Naive thymus-derived CD4-positive, alpha-beta T cell (primary cell): ENCODE results near the gene AIF1L. TPM values are rescaled to one million over a fixed set of nuclear protein-coding genes. Genes with fewer than 3 reads are reported as not detected.

Experiments
- ATAC-seq: fragments of 150-1000 bp; cut with Tn5 transposase; 2 replicates; pipeline ENCODE4 v1.10.0; 2021; ENCODE audit warnings: mild to moderate bottlenecking, moderate library complexity
- CTCF ChIA-PET: fragments of 350-600 bp; sonication (Branson Sonifier 250); formaldehyde crosslinking; loops from one replicate; lab custom pipeline; 2021; ENCODE audit warnings: antibody characterized with exemption; lab: Charles Lee
- POLR2A ChIA-PET: fragments of 350-600 bp; sonication (Branson Sonifier 250); formaldehyde crosslinking; loops from one replicate; lab custom pipeline; 2021; ENCODE audit warnings: antibody characterized with exemption, inconsistent platforms; lab: Charles Lee
- DNase-seq, 9 donors: peaks; one replicate each; pipeline versions ENCODE4 v3.0.0 to v3.0.0-alpha.2; 2020 to 2022; ENCODE audit warnings: mixed read lengths in 1 of 9
- H3K27ac ChIP-seq: one replicate; pipeline ENCODE4 v1.7.0; 2013; ENCODE audit warnings: mild to moderate bottlenecking, low read depth, low read length, moderate library complexity
- H3K27me3 ChIP-seq, 2 donors: one replicate each; pipeline ENCODE4 v1.7.0; 2013; ENCODE audit warnings: low read length in 2 of 2, mild to moderate bottlenecking in 2 of 2, moderate library complexity in 2 of 2; ENCODE audit not compliant: control insufficient read depth in 2 of 2, insufficient read depth in 2 of 2
- H3K36me3 ChIP-seq, 3 experiments: 1 replicate in 2 of 3; 2 replicates in 1 of 3; pipeline ENCODE4 v1.7.0; 2013; ENCODE audit warnings: low read length in 3 of 3, mild to moderate bottlenecking in 3 of 3, moderate library complexity in 1 of 3; ENCODE audit not compliant: insufficient read depth in 3 of 3, control insufficient read depth in 2 of 3
- H3K4me1 ChIP-seq, 2 donors: one replicate each; pipeline ENCODE4 v1.7.0; 2013; ENCODE audit warnings: low read length in 2 of 2, mild to moderate bottlenecking in 2 of 2, moderate library complexity in 1 of 2; ENCODE audit not compliant: control insufficient read depth in 2 of 2, insufficient read depth in 2 of 2
- H3K4me3 ChIP-seq: 2 replicates; pipeline ENCODE4 v1.7.0; 2013; ENCODE audit warnings: mild to moderate bottlenecking, low read length
- H3K9me3 ChIP-seq, 3 experiments: 1 replicate in 2 of 3; 2 replicates in 1 of 3; pipeline ENCODE4 v1.7.0; 2013; ENCODE audit warnings: low read length in 3 of 3; ENCODE audit not compliant: control insufficient read depth in 2 of 3
- H3K27ac Mint-ChIP-seq, 9 donors: one replicate each; pipeline ENCODE4 v1.8.0; 2020 to 2022; ENCODE audit warnings: mixed read lengths in 9 of 9, mild to moderate bottlenecking in 8 of 9, moderate library complexity in 5 of 9, inconsistent platforms in 2 of 9
- H3K27me3 Mint-ChIP-seq, 5 donors: one replicate each; pipeline ENCODE4 v1.8.0; 2021 to 2022; ENCODE audit warnings: mixed read lengths in 5 of 5, mild to moderate bottlenecking in 1 of 5
- H3K36me3 Mint-ChIP-seq, 5 donors: one replicate each; pipeline ENCODE4 v1.8.0; 2020 to 2022; ENCODE audit warnings: mixed read lengths in 5 of 5, mild to moderate bottlenecking in 3 of 5, inconsistent platforms in 1 of 5
- H3K4me1 Mint-ChIP-seq, 7 donors: one replicate each; pipeline ENCODE4 v1.8.0; 2020 to 2022; ENCODE audit warnings: mixed read lengths in 7 of 7, mild to moderate bottlenecking in 3 of 7, inconsistent platforms in 1 of 7
- H3K4me3 Mint-ChIP-seq, 10 donors: one replicate each; pipeline ENCODE4 v1.8.0; 2020 to 2022; ENCODE audit warnings: mild to moderate bottlenecking in 10 of 10, mixed read lengths in 10 of 10, moderate library complexity in 6 of 10, inconsistent platforms in 2 of 10
- H3K9me3 Mint-ChIP-seq, 11 donors: one replicate each; pipeline ENCODE4 v1.8.0; 2020 to 2022; ENCODE audit warnings: mixed read lengths in 11 of 11, mild to moderate bottlenecking in 4 of 11, inconsistent platforms in 1 of 11, moderate library complexity in 1 of 11
- intact Hi-C, 2 donors: fragments of 100-400 bp; cut with micrococcal nuclease; formaldehyde crosslinking; loops; one replicate each; pipeline ENCODE4 v1.15.1; 2023
- polyA plus RNA-seq, 2 donors: library from polyadenylated mRNA; unstranded; fragments of 300-500 nt; fragmentation: Illumina TruSeq; gene quantifications; one replicate each; pipeline ENCODE4 v1.2.3, GENCODE V29; 2021
- total RNA-seq, 6 experiments: library from RNA in 5 of 6; stranded (reverse) in 5 of 6; gene quantifications; 1 replicate in 5 of 6; 2 replicates in 1 of 6; pipeline ENCODE4 v1.2.3 and lab custom pipeline; 2021 to 2026

AIF1L gene
- total RNA-seq (under 1 TPM in 4 of 5 experiments, not detected in 1; 0.17 to 0.44 (median 0.29) TPM), polyA plus RNA-seq (under 1 TPM; 0.10 to 0.22 TPM), total RNA-seq (lab: John Stamatoyannopoulos, UW) (not detected)

DNA sequence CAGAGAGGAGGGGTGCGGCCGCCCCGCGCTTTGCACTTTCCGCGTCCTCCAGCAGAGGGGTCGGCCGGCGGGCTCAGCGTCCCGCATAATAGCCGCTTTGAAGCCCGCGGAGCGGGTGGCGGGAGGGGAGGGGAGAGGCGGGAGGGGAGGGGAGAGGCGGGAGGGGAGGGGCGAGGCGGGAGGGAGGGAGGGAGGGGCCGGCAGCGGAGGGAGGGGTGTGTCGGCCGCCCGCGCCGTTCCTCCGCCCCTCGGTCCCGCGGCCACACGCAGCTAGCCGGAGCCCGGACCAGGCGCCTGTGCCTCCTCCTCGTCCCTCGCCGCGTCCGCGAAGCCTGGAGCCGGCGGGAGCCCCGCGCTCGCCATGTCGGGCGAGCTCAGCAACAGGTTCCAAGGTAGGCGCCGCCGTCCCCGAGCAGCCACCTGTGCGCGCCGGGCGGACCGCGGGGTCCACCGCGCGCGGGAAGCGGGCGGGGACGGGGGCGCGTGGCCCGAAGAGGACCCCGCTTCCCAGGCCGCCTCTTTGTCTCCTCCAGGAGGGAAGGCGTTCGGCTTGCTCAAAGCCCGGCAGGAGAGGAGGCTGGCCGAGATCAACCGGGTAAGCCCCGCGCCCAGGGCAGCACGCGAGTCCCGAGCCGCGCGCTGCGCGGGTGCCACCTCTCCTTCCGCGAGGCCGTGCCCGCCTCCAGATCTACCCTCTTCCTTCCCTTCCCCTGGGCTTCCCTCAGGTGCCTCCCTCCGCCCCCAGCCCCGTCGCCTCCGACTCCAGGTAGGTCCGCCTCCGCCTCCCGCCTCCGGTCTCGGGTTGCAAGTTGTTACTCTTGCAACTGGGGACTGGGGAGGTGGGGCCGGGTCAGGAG is at the start of gene AIF1L:
Gene AIF1L (plus strand): TSS at position 263 of the 857 bp plus-strand sequence. CDS start 99 bp downstream, at position 362.
- Mint-ChIP-seq H3K27ac (no peak within 1 kb of the TSS), H3K4me3 (peak within 1 kb of the TSS; percentile 59 to 82 (median 72)), H3K36me3 (no peaks in the 10 kb centered on the region), H3K27me3 (peaks cover 24 to 39% (median 28%) of the 10 kb centered on the region in 5 donors), H3K9me3 (no peaks in the 10 kb centered on the region), H3K4me1 (peaks cover 3 to 12% (median 10%) of the 10 kb centered on the region in 7 donors)
- ATAC-seq: peak; percentile 42
- Histone ChIP-seq H3K27ac (no peak within 1 kb of the TSS), H3K4me3 (no peak within 1 kb of the TSS), H3K36me3 (no peaks in the 10 kb centered on the region), H3K4me1 (no peaks in the 10 kb centered on the region), H3K9me3 (no peaks in the 10 kb centered on the region), H3K27me3 (peaks cover 0 to 6% of the 10 kb centered on the region in 2 donors)
- intact Hi-C loops: loop anchor here in 1 of 2 donors (1.0 kb wide), 1 partner anchor 28 kb away; no protein-coding TSS in a partner anchor
- POLR2A ChIA-PET: no interaction called here
- CTCF ChIA-PET: no interaction called here
- DNase-seq: peak in 2 of 9 donors; percentile 7 to 11

DNA sequence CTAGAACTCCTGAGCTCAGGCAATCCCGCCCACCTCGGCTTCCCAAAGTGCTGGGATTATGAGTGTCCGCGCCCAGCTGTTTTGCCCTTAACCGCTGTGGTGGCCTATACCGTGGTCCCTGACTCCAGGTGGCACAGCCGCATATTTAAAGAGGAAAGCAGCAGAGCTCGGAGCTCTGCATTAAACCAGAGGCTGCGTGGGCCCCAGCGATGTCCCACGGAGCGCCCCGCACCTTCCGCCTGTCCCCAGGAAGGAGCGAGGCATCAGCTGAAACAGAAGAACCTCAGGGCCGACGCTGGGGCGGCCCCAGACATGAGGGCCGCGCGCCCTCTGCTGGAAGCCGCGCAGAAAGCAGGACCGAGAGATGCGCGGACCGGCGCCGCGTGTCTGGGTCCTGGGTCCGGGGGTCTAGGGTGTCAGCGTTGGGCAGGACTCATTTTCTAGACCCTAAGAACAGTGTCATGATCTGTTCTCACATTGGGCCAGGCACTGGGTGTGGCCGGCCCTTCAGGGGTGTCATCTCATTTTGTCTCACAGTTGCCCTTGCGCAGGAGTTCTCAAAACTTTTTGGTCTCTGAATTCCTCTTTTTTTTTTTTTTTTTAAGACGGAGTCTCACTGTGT is 49.6 kb upstream of the AIF1L start:
- Mint-ChIP-seq H3K27me3 (peaks cover 0 to 2% (median 0%) of the 10 kb centered on the region in 5 donors), H3K27ac (peak overlapping the region in 3 of 9 donors; percentile 30 to 65 (median 38)), H3K9me3 (no peaks in the 10 kb centered on the region), H3K36me3 (no peaks in the 10 kb centered on the region), H3K4me3 (peak overlapping the region in 8 of 10 donors; percentile 31 to 70 (median 55)), H3K4me1 (peaks cover 0 to 18% (median 10%) of the 10 kb centered on the region in 7 donors)
- Histone ChIP-seq H3K27ac (no peak overlapping the region), H3K27me3 (no peaks in the 10 kb centered on the region), H3K4me3 (no peak overlapping the region), H3K4me1 (peaks cover 0 to 6% of the 10 kb centered on the region in 2 donors), H3K9me3 (no peaks in the 10 kb centered on the region), H3K36me3 (no peaks in the 10 kb centered on the region)
- intact Hi-C loops: loop anchor here (1.0 to 5.0 kb wide), 6 partner anchors 38 to 585 kb away; partner anchors contain the start of gene LAMC3 (in 1 of the 2)
- ChIA-PET POLR2A (interaction anchor here (0.6 kb wide), 1 partner anchor 10 kb away, joined by 3 read pairs; no protein-coding TSS in a partner anchor), CTCF (interaction anchor here (0.6 to 2.5 kb wide), 25 partner anchors 9 to 1451 kb away, joined by 3 to 16 read pairs (median 4); partner anchors contain the start of gene EXOSC2)
- DNase-seq (peak; percentile 54 to 82 (median 69)), ATAC-seq (peak; percentile 90)

DNA sequence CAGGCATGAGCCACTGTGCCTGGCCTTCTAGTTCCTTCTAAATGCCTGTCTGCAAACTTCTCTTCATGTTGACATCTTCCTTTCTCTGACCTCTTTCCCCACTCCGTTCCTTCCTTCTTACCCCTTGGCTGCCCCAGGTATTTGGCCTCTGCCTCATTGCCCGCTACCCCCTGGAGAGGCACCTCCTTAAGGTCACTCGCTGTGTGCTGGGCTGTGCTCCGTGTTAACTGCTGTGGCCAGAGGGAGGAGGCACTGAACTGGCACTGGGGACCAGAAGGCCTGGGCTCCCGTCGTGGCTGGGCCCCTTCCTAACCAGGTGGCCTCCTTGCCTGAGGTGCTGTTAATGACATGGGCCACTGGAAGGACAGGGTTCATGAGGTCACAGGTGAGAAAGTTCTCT is 48.0 kb upstream of the AIF1L start:
- ATAC-seq: no peak
- Histone ChIP-seq H3K27me3 (no peaks in the 10 kb centered on the region), H3K36me3 (no peaks in the 10 kb centered on the region), H3K9me3 (no peaks in the 10 kb centered on the region), H3K27ac (no peak overlapping the region), H3K4me1 (peaks cover 0 to 6% of the 10 kb centered on the region in 2 donors), H3K4me3 (no peak overlapping the region)
- CTCF ChIA-PET: interaction anchor here (1.0 kb wide), 1 partner anchor 1503 kb away, joined by 4 read pairs; no protein-coding TSS in a partner anchor
- no peaks in the 10 kb centered on the region for H3K36me3 Mint-ChIP-seq
- no peak overlapping the region for H3K27ac Mint-ChIP-seq
- peaks cover 0 to 17% (median 8%) of the 10 kb centered on the region in 7 donors for H3K4me1 Mint-ChIP-seq
- peaks cover 0 to 2% (median 0%) of the 10 kb centered on the region in 5 donors for H3K27me3 Mint-ChIP-seq
- intact Hi-C loops: loop anchor here in 1 of 2 donors (5.0 kb wide), 2 partner anchors 106 to 341 kb away; no protein-coding TSS in a partner anchor
- no peak overlapping the region for H3K4me3 Mint-ChIP-seq
- POLR2A ChIA-PET: no interaction called here
- DNase-seq: no peak
- no peaks in the 10 kb centered on the region for H3K9me3 Mint-ChIP-seq

DNA sequence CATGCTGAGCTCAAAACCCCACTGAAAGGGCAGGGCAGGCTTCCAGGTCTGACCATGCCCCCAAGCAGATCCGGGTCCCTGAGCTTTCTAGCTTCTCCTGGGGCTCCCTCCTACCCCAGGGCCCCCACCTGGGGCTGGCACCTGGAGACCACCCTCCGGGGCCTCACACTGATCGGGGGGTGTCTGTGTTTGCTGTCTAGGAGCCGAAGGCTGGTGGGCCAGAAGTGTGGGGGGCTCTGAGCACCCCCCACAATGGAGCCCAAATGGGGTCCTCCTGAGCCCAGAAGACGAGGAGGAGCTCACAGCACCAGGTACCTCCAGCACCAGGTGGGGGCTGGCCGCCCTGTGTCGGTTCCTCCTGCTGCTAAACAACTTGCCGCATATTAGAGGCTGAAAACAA is 47.5 kb upstream of the AIF1L start:
- no peaks in the 10 kb centered on the region for H3K9me3 ChIP-seq
- H3K36me3 ChIP-seq: no peaks in the 10 kb centered on the region
- intact Hi-C loops: loop anchor here in 1 of 2 donors (5.0 kb wide), 2 partner anchors 107 to 342 kb away; no protein-coding TSS in a partner anchor
- H3K4me1 Mint-ChIP-seq: peaks cover 0 to 14% (median 8%) of the 10 kb centered on the region in 7 donors
- H3K4me1 ChIP-seq: peaks cover 0 to 6% of the 10 kb centered on the region in 2 donors
- H3K4me3 Mint-ChIP-seq: no peak overlapping the region
- no peak for DNase-seq
- no peak overlapping the region for H3K4me3 ChIP-seq
- H3K27me3 Mint-ChIP-seq: peaks cover 0 to 2% (median 0%) of the 10 kb centered on the region in 5 donors
- no peak for ATAC-seq
- CTCF ChIA-PET: interaction anchor here (1.0 to 1.1 kb wide), 2 partner anchors 341 to 1503 kb away, joined by 4 read pairs; no protein-coding TSS in a partner anchor
- no peak overlapping the region for H3K27ac ChIP-seq
- no peak overlapping the region for H3K27ac Mint-ChIP-seq
- no peaks in the 10 kb centered on the region for H3K9me3 Mint-ChIP-seq
- H3K36me3 Mint-ChIP-seq: no peaks in the 10 kb centered on the region
- no peaks in the 10 kb centered on the region for H3K27me3 ChIP-seq
- POLR2A ChIA-PET: no interaction called here

DNA sequence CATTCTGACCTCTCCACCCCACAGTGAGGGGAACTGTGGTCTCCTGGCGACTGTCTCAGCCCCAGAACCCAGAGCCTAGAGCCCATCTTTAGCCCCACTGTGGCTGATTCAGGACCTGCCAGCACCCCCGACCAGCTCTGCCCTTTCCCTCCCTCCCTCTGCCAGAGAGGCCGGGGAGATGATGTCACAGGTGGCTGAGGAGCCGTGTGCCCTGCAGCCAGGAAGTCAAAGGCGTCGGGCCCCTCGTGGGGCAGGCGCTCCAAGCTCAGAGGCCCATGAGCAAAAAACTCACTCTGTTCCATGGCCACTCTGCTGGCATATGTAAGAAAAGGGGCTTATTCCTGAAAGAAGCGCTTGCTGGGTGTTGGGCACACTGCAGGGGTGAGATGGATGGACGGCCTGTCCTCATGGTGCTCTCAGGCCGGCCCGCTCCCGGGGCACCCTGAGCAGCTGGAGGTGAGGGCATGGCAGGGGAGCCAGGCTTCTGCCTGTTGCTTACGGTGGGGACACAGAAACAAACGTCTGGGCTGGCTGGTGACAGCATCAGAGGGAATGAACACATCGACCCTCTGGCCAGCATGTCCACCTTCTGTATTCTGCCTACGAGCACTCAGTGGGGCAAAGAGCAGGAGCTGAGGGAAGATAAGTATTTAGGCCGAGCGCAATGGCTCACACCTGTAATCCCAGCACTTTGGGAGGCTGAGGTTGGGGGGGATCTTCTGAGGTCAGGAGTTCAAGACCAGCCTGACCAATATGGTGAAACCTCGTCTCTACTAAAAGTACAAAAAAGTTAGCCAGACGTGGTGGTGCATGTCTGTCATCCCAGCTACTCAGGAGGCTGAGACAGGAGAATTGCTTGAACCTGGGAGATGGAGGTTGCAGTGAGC is 46.3 kb upstream of the AIF1L start:
- ATAC-seq (no peak), DNase-seq (no peak)
- Histone ChIP-seq H3K4me1 (peaks cover 0 to 6% of the 10 kb centered on the region in 2 donors), H3K9me3 (no peaks in the 10 kb centered on the region), H3K36me3 (no peaks in the 10 kb centered on the region), H3K4me3 (no peak overlapping the region), H3K27me3 (no peaks in the 10 kb centered on the region), H3K27ac (no peak overlapping the region)
- Mint-ChIP-seq H3K27me3 (peaks cover 0 to 2% (median 0%) of the 10 kb centered on the region in 5 donors), H3K36me3 (no peaks in the 10 kb centered on the region), H3K27ac (no peak overlapping the region), H3K9me3 (no peaks in the 10 kb centered on the region), H3K4me3 (no peak overlapping the region), H3K4me1 (peaks cover 0 to 14% (median 5%) of the 10 kb centered on the region in 7 donors)
- POLR2A ChIA-PET: interaction anchor here (0.5 kb wide), 1 partner anchor 707 kb away, joined by 3 read pairs; no protein-coding TSS in a partner anchor
- CTCF ChIA-PET: interaction anchor here (1.1 kb wide), 1 partner anchor 342 kb away, joined by 4 read pairs; no protein-coding TSS in a partner anchor
- intact Hi-C loops: loop anchor here in 1 of 2 donors (5.0 kb wide), 2 partner anchors 108 to 343 kb away; no protein-coding TSS in a partner anchor
